Measurements from ENCODE around the gene MLKL. TPM values are rescaled to one million over a fixed set of nuclear protein-coding genes. Genes with fewer than 3 reads are reported as not detected.

The MLKL gene
- polyA plus RNA-seq, 3 donors: 33.6 to 136 (median 37.8) TPM

GRCh38 chr16:74745926-74746325, 45.3 kb upstream of the MLKL start:
- no peak overlapping the region for H3K27ac Mint-ChIP-seq
- Histone ChIP-seq H3K4me3 (replicated peaks in 1 of 3; ENCODE audit: low read depth in 2 of 3, low read length in 3 of 3) (no peak overlapping the region), H3K4me2 (replicated peaks; ENCODE audit: extremely low read depth, low read length, poor library complexity, severe bottlenecking) (no peak overlapping the region), H3K79me2 (ENCODE audit: insufficient read depth, low read length) (no peaks in the 10 kb centered on the region), H3K27ac (ENCODE audit: low read depth in 1 of 2, low read length in 2 of 2) (no peak overlapping the region), H3K36me3 (replicated peaks in 1 of 2; ENCODE audit: control insufficient read depth in 1 of 2, insufficient read depth in 2 of 2, low read length in 2 of 2) (no peaks in the 10 kb centered on the region), H4K20me1 (ENCODE audit: insufficient read depth, low read length) (no peaks in the 10 kb centered on the region), H3K4me1 (ENCODE audit: control insufficient read depth in 1 of 2, insufficient read depth in 2 of 2, low read length in 2 of 2) (no peaks in the 10 kb centered on the region), H3K9ac (ENCODE audit: insufficient read depth, low read length, poor library complexity, severe bottlenecking) (no peak overlapping the region), H3K27me3 (ENCODE audit: control insufficient read depth in 2 of 2, insufficient read depth in 2 of 2, low read length in 2 of 2) (no peaks in the 10 kb centered on the region), H2AFZ (ENCODE audit: insufficient read depth, low read depth, low read length, poor library complexity, severe bottlenecking) (no peak overlapping the region), H3K9me3 (replicated peaks in 1 of 2; ENCODE audit: control insufficient read depth in 1 of 2, insufficient read depth in 1 of 2, low read length in 2 of 2) (no peaks in the 10 kb centered on the region)
- WGBS (ENCODE audit: insufficient coverage): 80% methylated on average over 6 of the region's 7 CpGs
- TF ChIP-seq CTCF (IDR thresholded peaks at IDR 0.05): no peak
- H3K9me3 Mint-ChIP-seq: no peaks in the 10 kb centered on the region
- no peak for DNase-seq
- intact Hi-C loops (cut with micrococcal nuclease): no loop called here
- no peaks in the 10 kb centered on the region for H3K36me3 Mint-ChIP-seq
- H3K4me1 Mint-ChIP-seq: peaks cover 5% of the 10 kb centered on the region
- peaks cover 0 to 8% (median 0%) of the 10 kb centered on the region in 3 donors for H3K27me3 Mint-ChIP-seq (ENCODE audit: low read depth in 3 of 3)
- H3K4me3 Mint-ChIP-seq: no peak overlapping the region

GRCh38 chr16:74745109-74745615, 44.5 kb upstream of the MLKL start:
- WGBS (ENCODE audit: insufficient coverage): 100% methylated on average over 9 of the region's 10 CpGs

More at GRCh38 chr16:74745109-74745615, 44.5 kb upstream of the MLKL start:
- peaks cover 0 to 6% (median 4%) of the 10 kb centered on the region in 3 donors for H3K27me3 Mint-ChIP-seq (ENCODE audit: low read depth in 3 of 3)
- H3K4me1 Mint-ChIP-seq: peaks cover 5% of the 10 kb centered on the region
- intact Hi-C loops (cut with micrococcal nuclease): no loop called here
- H4K20me1 ChIP-seq (ENCODE audit: insufficient read depth, low read length): no peaks in the 10 kb centered on the region
- peaks cover 0 to 2% (median 0%) of the 10 kb centered on the region in 7 donors for H3K9me3 Mint-ChIP-seq
- DNase-seq: no peak
- H3K27me3 ChIP-seq (ENCODE audit: control insufficient read depth in 2 of 2, insufficient read depth in 2 of 2, low read length in 2 of 2): no peaks in the 10 kb centered on the region
- no peak overlapping the region for H2AFZ ChIP-seq (ENCODE audit: insufficient read depth, low read depth, low read length, poor library complexity, severe bottlenecking)
- no peaks in the 10 kb centered on the region for H3K9me3 ChIP-seq (replicated peaks in 1 of 2; ENCODE audit: control insufficient read depth in 1 of 2, insufficient read depth in 1 of 2, low read length in 2 of 2)
- H3K27ac Mint-ChIP-seq: no peak overlapping the region
- H3K27ac ChIP-seq (ENCODE audit: low read depth in 1 of 2, low read length in 2 of 2): no peak overlapping the region
- H3K4me2 ChIP-seq (replicated peaks; ENCODE audit: extremely low read depth, low read length, poor library complexity, severe bottlenecking): no peak overlapping the region
- no peak for TF ChIP-seq CTCF (IDR thresholded peaks at IDR 0.05)
- H3K4me3 ChIP-seq (replicated peaks in 1 of 3; ENCODE audit: low read depth in 2 of 3, low read length in 3 of 3): no peak overlapping the region
- no peaks in the 10 kb centered on the region for H3K36me3 Mint-ChIP-seq
- no peaks in the 10 kb centered on the region for H3K36me3 ChIP-seq (replicated peaks in 1 of 2; ENCODE audit: control insufficient read depth in 1 of 2, insufficient read depth in 2 of 2, low read length in 2 of 2)
- H3K4me3 Mint-ChIP-seq: no peak overlapping the region
- H3K9ac ChIP-seq (ENCODE audit: insufficient read depth, low read length, poor library complexity, severe bottlenecking): no peak overlapping the region
- no peaks in the 10 kb centered on the region for H3K79me2 ChIP-seq (ENCODE audit: insufficient read depth, low read length)
- H3K4me1 ChIP-seq (ENCODE audit: control insufficient read depth in 1 of 2, insufficient read depth in 2 of 2, low read length in 2 of 2): no peaks in the 10 kb centered on the region
